Memory B cell (primary cell): Measurements from ENCODE around the gene CSDE1.
A peak's percentile ranks its signal among the peaks of the same experiment; 100 is the strongest.
"Not testable (repeated sequence)": the region's sequence is repeated elsewhere in the genome, so short reads cannot be mapped to it uniquely, and the experiment has no call there.

Experiments
- ATAC-seq: fragments of 150-1000 bp; cut with Tn5 transposase; 2 replicates; pipeline ENCODE4 v1.10.0; 2021; ENCODE audit warnings: low read depth, mild to moderate bottlenecking, moderate library complexity
- DNase-seq, 2 donors: peaks; one replicate each; pipeline ENCODE4 v3.0.0; 2022; ENCODE audit warnings: low spot score in 2 of 2
- H3K27ac Mint-ChIP-seq: one replicate; pipeline ENCODE4 v1.8.0; 2022; ENCODE audit warnings: mild to moderate bottlenecking, moderate library complexity, mixed read lengths
- H3K27me3 Mint-ChIP-seq: one replicate; pipeline ENCODE4 v1.8.0; 2022; ENCODE audit warnings: mixed read lengths
- H3K36me3 Mint-ChIP-seq: one replicate; pipeline ENCODE4 v1.8.0; 2022; ENCODE audit warnings: mild to moderate bottlenecking, mixed read lengths
- H3K4me1 Mint-ChIP-seq: one replicate; pipeline ENCODE4 v1.8.0; 2022; ENCODE audit warnings: mixed read lengths
- H3K4me3 Mint-ChIP-seq: one replicate; pipeline ENCODE4 v1.8.0; 2022; ENCODE audit warnings: mild to moderate bottlenecking, moderate library complexity, mixed read lengths
- H3K9me3 Mint-ChIP-seq: one replicate; pipeline ENCODE4 v1.8.0; 2022; ENCODE audit warnings: mixed read lengths

The CSDE1 gene

DNA sequence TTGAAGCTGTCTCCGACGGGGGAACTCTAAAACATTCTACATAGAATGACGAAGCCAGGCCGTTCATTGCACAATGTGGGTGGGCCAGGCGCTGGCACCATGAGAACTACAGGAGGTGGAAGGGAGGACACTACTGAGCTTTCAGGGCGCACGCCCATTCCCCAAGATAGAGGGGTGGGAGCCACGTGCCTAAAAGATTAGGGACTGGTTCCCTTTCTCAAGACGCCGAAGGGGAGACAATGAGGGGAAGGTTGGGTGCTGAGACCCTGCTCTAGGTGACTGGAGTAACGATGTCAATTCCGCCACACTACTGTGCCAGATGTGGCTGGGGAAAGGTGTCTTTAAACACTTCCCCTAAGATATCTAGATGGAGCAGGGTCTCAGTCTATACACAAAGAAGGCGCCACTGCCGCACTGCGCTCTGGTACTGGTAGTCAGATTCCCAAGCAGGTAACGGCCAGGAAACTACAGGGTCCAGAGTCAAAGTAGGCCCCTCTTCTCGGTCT, 782 bp downstream of the CSDE1 start:
- no peak for ATAC-seq
- Mint-ChIP-seq H3K27me3 (no peaks in the 10 kb centered on the region), H3K36me3 (peaks cover 3% of the 10 kb centered on the region), H3K27ac (peak overlapping the region; percentile 100), H3K4me1 (peaks cover 36% of the 10 kb centered on the region), H3K4me3 (peak overlapping the region; percentile 99), H3K9me3 (peaks cover 2% of the 10 kb centered on the region)
- no peak for DNase-seq

DNA sequence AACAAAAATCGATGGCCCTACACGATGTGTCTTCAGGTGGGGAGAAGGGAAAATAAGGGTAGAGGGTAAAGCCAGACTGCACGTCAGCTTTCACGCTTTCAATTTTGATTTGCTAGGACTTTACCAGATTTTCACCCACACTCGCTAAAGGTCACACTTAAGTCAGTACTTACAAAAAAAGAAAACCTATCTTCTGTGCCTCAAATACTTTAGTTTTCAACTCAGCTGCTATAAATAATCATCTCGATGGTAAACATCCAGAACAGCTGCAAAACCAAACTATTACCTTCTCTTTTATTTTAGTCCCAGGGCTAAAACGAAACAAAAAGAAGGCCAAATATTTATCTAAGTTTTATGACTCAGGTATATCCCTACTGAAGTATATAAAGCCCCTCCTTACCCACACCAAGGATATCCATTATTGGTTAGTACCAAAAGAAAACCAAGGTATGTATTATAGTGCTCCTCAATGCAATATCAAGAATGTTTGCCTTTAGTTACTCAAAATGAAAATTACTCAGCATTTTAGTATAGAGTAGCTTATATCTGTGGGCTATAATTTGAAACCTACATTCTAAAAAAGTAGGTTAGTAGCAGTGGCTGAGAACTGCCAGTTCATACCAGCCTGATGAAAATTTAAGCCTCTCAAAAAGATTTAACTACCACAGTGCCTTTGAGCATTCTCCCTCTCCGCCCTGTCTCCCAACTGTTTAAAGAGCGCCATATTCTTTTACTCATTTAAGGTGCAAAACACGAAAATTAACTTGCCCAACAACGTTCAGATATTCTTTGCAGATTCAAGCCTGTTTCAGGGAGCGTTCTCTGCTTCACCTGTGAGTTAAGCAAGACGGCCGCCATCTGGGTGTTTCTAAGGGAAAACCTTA, 1.5 kb downstream of the CSDE1 start:
- H3K4me3 Mint-ChIP-seq: peak overlapping the region; percentile 99
- H3K27ac Mint-ChIP-seq: peak overlapping the region; percentile 100
- H3K9me3 Mint-ChIP-seq: peaks cover 2% of the 10 kb centered on the region
- peaks cover 42% of the 10 kb centered on the region for H3K4me1 Mint-ChIP-seq
- DNase-seq (no peak), ATAC-seq (no peak)
- peaks cover 3% of the 10 kb centered on the region for H3K36me3 Mint-ChIP-seq
- no peaks in the 10 kb centered on the region for H3K27me3 Mint-ChIP-seq

DNA sequence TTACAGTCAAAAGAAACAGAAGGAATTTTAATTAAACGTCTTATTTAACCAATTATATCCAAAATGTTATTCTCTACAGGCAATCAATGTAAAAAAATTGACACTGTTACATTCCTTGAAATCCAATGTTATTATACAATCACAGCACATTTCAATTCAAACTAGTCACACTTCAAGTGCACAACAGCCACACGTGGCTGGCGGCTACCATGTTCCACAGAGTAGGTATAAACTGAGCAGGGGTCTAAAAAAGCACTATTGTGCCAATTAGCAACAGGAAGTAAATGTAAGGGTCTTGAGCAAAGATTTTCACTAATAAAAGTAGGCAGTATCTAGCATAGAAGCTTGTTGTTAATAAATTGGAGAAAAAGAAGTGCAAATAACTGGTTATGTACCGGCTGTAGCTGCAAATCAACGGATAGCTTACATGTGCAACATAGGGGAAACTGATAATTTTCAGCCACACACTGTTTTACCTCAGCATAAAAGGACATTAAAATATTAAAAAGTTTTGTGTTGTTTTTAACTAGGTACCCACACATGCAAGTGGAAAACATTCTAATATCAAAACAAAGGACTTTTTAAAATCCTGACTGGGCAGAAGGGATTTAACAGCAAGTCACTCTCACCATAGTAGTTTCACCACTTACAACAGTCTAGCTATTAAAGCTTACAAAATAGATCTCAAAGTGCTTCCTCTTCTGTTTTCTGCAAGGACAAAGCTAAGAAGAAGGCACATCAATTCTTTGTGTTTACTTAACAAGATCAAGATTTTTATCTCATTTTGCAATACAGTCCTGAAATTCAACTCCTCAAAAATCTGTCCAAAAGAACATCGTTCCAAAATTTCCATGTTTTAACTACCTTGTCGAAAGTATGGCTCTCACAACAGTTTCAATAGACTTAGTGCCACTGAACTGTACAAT, 2.5 kb downstream of the CSDE1 start:
- peak overlapping the region; percentile 85 for H3K27ac Mint-ChIP-seq

DNA sequence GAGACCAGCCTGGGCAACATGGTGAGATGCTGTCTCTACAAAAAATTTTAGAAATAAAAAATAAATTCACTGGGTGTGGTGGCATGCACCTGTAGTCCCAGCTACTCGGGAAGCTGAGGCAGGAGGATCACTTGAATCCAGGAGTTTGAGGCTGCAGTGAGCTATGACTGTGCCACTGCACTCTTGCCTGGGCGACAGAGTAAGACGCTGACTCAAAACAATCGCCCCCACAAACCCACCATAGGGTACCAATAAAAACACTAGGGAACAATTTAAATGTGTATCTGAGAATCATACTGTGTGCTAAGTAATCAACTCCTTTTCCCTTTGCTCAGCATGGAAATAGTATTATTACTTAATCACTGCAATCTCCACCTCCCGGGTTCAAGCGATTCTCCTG, 4.1 kb downstream of the CSDE1 start:
- Mint-ChIP-seq H3K4me3 (peak overlapping the region; percentile 47), H3K4me1 (peaks cover 60% of the 10 kb centered on the region)
- H3K27ac Mint-ChIP-seq, H3K36me3 Mint-ChIP-seq, H3K27me3 Mint-ChIP-seq, ATAC-seq, H3K9me3 Mint-ChIP-seq, DNase-seq: not testable (repeated sequence)

More for the DNA sequence above, 2.5 kb downstream of the CSDE1 start:
- peaks cover 49% of the 10 kb centered on the region for H3K4me1 Mint-ChIP-seq
- peak overlapping the region; percentile 99 for H3K4me3 Mint-ChIP-seq
- no peaks in the 10 kb centered on the region for H3K27me3 Mint-ChIP-seq
- peaks cover 2% of the 10 kb centered on the region for H3K9me3 Mint-ChIP-seq
- ATAC-seq (no peak), DNase-seq (no peak)
- H3K36me3 Mint-ChIP-seq: peaks cover 3% of the 10 kb centered on the region

DNA sequence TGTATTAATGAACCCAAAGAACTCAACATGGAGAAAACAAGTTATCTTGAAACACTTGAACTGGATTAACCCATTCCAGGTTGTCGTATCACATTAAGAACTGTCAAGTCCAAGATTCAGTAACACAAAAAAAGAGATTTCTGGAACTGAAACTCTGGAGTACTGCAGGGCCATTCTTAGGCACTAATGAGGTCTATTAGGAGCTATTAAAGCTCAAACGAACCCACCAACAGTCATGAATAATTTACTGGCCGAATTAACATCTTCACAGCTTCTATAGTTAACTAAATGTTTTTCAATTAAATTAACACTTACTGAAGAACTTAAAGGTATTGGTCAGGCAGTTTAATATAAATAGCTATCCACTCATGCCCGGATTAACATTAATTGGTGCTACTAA, 4.6 kb downstream of the CSDE1 start:
- no peaks in the 10 kb centered on the region for H3K27me3 Mint-ChIP-seq
- DNase-seq (no peak), ATAC-seq (no peak)
- no peak overlapping the region for H3K27ac Mint-ChIP-seq
- peaks cover 12% of the 10 kb centered on the region for H3K36me3 Mint-ChIP-seq
- no peaks in the 10 kb centered on the region for H3K9me3 Mint-ChIP-seq
- H3K4me1 Mint-ChIP-seq: peaks cover 63% of the 10 kb centered on the region
- no peak overlapping the region for H3K4me3 Mint-ChIP-seq

DNA sequence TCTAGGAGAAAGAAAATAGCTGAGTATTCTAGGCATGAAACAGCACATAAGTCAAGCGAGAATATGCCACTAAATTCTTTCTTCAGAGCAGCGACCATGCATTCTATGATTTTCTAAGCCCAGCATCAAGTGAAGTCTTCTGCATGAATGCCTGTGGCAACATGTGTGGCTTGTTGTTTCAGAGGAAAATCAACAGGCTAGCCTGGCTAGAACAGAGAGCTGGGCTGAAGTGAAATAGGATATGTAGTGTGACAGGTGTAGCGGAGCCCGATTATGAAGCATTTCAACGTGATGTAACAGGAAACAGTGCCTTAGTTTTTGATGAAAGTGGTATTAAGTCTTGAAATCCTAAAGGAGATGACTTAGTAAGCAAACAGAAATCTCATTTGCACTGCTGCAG, 7.0 kb downstream of the CSDE1 start:
- peak overlapping the region; percentile 56 for H3K27ac Mint-ChIP-seq
- DNase-seq (no peak), ATAC-seq (no peak)
- H3K4me3 Mint-ChIP-seq: no peak overlapping the region
- H3K36me3 Mint-ChIP-seq: peaks cover 15% of the 10 kb centered on the region
- H3K4me1 Mint-ChIP-seq: peaks cover 57% of the 10 kb centered on the region
- no peaks in the 10 kb centered on the region for H3K27me3 Mint-ChIP-seq
- no peaks in the 10 kb centered on the region for H3K9me3 Mint-ChIP-seq

DNA sequence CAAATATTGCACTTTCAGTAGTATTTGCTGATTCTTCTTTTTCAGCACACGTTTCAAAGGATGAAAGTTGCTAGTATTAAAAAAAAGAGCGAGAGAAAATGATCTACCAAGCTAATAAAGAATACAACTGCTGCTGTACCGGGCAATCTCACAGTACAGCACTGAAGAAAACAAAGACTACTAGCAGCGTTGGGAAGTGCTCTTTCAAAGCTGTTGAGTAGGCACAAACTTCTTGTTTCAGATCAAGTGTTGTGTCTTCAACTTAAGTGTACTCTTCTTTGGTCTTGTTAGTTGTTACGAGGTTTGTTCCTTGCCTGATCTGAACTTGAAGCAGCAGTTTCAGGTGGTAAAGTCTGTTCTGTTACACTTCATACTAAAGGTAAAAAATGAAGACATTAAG, 7.9 kb downstream of the CSDE1 start:
- ATAC-seq: no peak
- no peaks in the 10 kb centered on the region for H3K27me3 Mint-ChIP-seq
- no peak overlapping the region for H3K27ac Mint-ChIP-seq
- peaks cover 52% of the 10 kb centered on the region for H3K4me1 Mint-ChIP-seq
- DNase-seq: no peak
- peaks cover 15% of the 10 kb centered on the region for H3K36me3 Mint-ChIP-seq
- no peaks in the 10 kb centered on the region for H3K9me3 Mint-ChIP-seq
- H3K4me3 Mint-ChIP-seq: no peak overlapping the region

DNA sequence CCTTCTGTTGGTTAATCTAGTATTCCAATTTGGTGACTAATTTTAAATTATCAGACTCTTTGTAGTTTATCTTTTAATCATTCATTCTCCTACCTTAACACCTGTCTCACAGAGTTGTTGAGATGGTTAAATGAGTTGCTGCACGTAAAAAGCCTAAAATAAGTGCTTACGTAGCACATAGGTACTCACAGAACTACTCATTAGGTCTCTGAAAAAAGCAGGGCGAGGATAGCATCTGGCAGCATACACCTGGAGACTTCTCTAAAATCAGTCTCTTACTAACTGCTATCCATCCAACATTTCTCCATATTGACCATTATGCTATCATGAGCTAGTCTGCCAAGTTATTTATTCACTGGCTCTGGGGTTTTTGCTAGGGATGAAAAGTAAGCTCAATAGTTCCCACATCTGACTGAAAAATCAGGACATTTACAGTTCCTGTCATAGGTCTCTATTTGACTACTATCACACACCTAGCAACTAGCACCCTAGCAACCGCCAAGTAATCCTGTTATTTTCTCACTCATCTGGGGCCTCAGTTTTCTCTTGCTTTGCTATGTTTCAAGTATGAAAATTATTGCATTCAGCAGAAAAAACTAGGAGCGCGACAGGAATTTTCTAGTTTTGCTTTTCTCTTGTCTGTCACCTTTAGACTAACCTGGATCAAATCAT, 11.2 kb downstream of the CSDE1 start:
- no peaks in the 10 kb centered on the region for H3K27me3 Mint-ChIP-seq
- no peaks in the 10 kb centered on the region for H3K9me3 Mint-ChIP-seq
- H3K4me1 Mint-ChIP-seq: peaks cover 38% of the 10 kb centered on the region
- H3K36me3 Mint-ChIP-seq: peaks cover 23% of the 10 kb centered on the region
- ATAC-seq: no peak
- no peak overlapping the region for H3K27ac Mint-ChIP-seq
- no peak for DNase-seq
- no peak overlapping the region for H3K4me3 Mint-ChIP-seq

DNA sequence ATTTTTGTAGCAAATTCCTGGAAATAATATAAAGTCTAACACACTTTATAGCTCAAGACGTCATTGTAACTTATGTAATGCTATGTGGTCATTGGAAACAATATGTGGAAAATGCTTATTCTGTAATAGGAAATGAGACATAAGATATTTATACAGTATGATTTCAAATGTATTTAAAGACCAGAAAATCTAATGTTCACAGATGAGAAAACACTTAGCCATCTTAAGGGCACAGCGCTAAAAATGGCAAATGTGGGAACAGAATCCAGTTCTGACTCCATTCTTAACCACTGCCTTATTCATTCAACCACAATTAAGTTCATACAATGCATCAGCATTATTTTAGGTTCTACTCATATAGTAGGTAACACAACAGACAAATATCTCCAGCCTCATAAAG, 12.5 kb downstream of the CSDE1 start:
- DNase-seq (no peak), ATAC-seq (no peak)
- H3K4me1 Mint-ChIP-seq: peaks cover 32% of the 10 kb centered on the region
- H3K4me3 Mint-ChIP-seq: no peak overlapping the region
- H3K27ac Mint-ChIP-seq: peak overlapping the region; percentile 26
- H3K27me3 Mint-ChIP-seq: no peaks in the 10 kb centered on the region
- no peaks in the 10 kb centered on the region for H3K9me3 Mint-ChIP-seq
- peaks cover 27% of the 10 kb centered on the region for H3K36me3 Mint-ChIP-seq

DNA sequence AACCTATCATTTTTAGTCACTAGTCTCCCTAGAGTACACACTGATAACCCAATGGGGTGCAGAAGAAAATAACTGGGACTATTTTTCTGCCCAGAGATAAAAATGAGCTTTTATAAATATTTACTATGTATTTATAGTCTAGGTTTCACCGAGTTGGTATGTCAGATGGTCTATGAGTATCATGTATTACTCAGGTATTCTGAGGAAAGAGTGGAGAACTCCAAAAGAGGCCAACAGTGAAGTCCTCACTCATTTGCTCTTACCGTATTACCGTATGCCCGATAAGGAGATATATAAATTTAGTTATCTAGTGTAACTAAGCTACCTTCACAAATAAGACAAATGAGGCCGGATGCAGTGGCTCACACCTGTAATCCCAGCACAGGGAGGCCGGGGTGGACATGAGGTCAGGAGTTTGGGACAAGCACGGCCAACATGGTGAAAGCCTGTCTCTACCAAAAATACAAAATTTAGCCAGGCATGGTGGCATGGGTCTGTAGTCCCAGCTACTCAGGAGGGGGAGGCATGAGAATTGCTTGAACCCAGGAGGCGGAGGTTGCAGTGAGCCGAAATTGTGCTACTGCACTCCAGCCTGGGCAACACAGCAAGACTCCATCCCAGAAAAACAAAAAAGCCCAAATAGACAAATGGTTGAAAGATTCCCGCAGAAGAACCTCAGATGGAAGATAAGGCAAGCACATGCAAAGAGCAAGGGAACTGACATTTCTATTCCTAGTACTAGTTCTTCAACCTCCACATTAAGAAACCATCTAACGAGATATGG, 15.6 kb downstream of the CSDE1 start:
- ATAC-seq: no peak
- no peak overlapping the region for H3K4me3 Mint-ChIP-seq
- peaks cover 14% of the 10 kb centered on the region for H3K4me1 Mint-ChIP-seq
- peaks cover 20% of the 10 kb centered on the region for H3K36me3 Mint-ChIP-seq
- H3K27me3 Mint-ChIP-seq: no peaks in the 10 kb centered on the region
- no peak for DNase-seq
- peak overlapping the region; percentile 51 for H3K27ac Mint-ChIP-seq
- no peaks in the 10 kb centered on the region for H3K9me3 Mint-ChIP-seq

DNA sequence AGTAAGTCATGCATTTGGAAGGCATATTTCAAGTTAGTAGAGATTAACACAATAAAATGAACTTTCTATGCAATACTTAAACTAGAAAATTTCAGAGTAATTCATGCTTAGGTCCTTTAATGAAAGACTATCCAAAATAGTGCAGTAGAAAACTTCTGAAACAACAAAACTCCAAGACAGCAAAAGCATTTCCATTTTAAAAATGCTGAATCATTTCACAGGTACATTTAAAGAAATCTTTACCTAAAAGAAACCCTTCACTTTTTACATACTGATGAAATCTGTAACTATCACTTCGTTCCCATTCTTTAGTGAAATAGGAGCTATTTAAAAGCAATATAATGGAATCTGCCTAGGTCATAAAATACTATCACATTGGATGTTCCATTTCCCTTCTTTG, 17.5 kb downstream of the CSDE1 start:
- no peak for ATAC-seq
- H3K27ac Mint-ChIP-seq: no peak overlapping the region

DNA sequence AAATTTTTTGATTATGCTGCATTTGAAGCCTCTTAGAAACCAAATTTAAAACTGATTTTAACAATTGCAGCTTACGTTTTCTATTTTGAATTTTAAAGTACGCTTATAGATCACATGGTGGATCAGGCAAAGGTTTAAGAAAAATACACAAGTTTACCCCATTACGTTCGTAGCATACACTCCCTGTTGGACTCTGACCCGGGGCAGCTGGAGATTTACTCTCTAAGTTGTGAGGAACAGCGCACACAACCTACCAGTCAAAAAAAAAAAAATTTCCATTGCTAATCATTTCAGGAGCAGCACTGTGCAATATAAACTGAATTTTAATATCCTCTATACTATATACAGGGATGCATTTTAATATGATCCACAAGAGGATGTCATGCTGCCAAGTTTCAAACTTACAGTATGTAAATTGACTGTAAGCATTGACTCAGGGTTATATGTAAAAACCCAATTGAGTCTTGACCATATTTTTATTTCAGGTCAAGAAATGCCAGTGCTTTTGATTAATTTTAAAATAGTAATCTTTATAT, 20.4 kb downstream of the CSDE1 start:
- no peak for ATAC-seq
- no peak overlapping the region for H3K27ac Mint-ChIP-seq
- H3K27me3 Mint-ChIP-seq: no peaks in the 10 kb centered on the region
- no peak for DNase-seq
- no peaks in the 10 kb centered on the region for H3K9me3 Mint-ChIP-seq
- peaks cover 32% of the 10 kb centered on the region for H3K36me3 Mint-ChIP-seq
- no peak overlapping the region for H3K4me3 Mint-ChIP-seq
- H3K4me1 Mint-ChIP-seq: peaks cover 8% of the 10 kb centered on the region

More for the DNA sequence above, 17.5 kb downstream of the CSDE1 start:
- Mint-ChIP-seq H3K36me3 (peaks cover 28% of the 10 kb centered on the region), H3K9me3 (no peaks in the 10 kb centered on the region), H3K4me1 (peaks cover 14% of the 10 kb centered on the region), H3K27me3 (no peaks in the 10 kb centered on the region), H3K4me3 (no peak overlapping the region)
- no peak for DNase-seq

DNA sequence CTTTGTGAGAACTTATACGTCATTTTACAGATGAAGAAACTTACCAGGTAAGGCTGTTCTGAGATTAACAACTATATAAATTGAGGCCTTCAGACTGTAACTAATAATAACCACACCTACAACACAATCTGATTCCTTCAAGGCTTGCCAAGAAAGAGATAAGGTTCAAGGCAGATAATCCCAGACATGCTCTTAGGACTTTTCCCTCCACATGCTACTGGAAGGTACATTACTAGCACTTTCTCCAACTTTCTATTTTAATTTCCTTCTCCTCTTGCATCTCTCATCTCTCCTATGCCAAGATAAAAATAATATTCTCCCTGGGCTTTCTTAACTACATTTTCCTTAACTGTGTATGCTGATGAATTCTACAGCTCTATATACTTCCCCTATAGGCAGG, 22.3 kb downstream of the CSDE1 start:
- Mint-ChIP-seq H3K27me3 (no peaks in the 10 kb centered on the region), H3K4me3 (no peak overlapping the region), H3K36me3 (peaks cover 34% of the 10 kb centered on the region), H3K9me3 (no peaks in the 10 kb centered on the region), H3K27ac (peak overlapping the region; percentile 76), H3K4me1 (peaks cover 4% of the 10 kb centered on the region)
- no peak for ATAC-seq
- DNase-seq: no peak
